ENCODE results near the gene TDRD3.
"Not testable (repeated sequence)": the region's sequence is repeated elsewhere in the genome, so short reads cannot be mapped to it uniquely, and the experiment has no call there.

Gene TDRD3

GRCh38 chr13:60396783-60397703, at the start of gene TDRD3:
TDRD3 (plus strand) TSS chr13:60397220; CDS start chr13:60397365, 145 bp downstream.
- DNase-seq: peak; percentile 97

- peak; percentile 86 for DNase-seq
Observed at GRCh38 chr13:60347690-60348089, 49.3 kb upstream of the TDRD3 start.

- peak; percentile 67 for DNase-seq
Observed at GRCh38 chr13:60348097-60348496, 48.9 kb upstream of the TDRD3 start.

GRCh38 chr13:60351326-60351725, 45.7 kb upstream of the TDRD3 start:
- DNase-seq: peak; percentile 94

- no peak for DNase-seq
Observed at GRCh38 chr13:60351855-60352615, 45.0 kb upstream of the TDRD3 start.

- no peak for DNase-seq
Observed at GRCh38 chr13:60352644-60353043, 44.4 kb upstream of the TDRD3 start.

GRCh38 chr13:60355056-60355455, 42.0 kb upstream of the TDRD3 start:
- peak; percentile 84 for DNase-seq

- DNase-seq: no peak
Observed at GRCh38 chr13:60356970-60357369, 40.0 kb upstream of the TDRD3 start.

- no peak for DNase-seq
Observed at GRCh38 chr13:60358453-60358852, 38.6 kb upstream of the TDRD3 start.

- DNase-seq: peak; percentile 72
Observed at GRCh38 chr13:60363288-60363687, 33.7 kb upstream of the TDRD3 start.

GRCh38 chr13:60369242-60369641, 27.8 kb upstream of the TDRD3 start:
- DNase-seq: peak; percentile 39

GRCh38 chr13:60370343-60370742, 26.7 kb upstream of the TDRD3 start:
- DNase-seq: no peak

- DNase-seq: peak; percentile 20
Observed at GRCh38 chr13:60372141-60372540, 24.9 kb upstream of the TDRD3 start.

- not testable (repeated sequence) for DNase-seq
Observed at GRCh38 chr13:60379282-60379681, 17.7 kb upstream of the TDRD3 start.

- DNase-seq: peak; percentile 85
Observed at GRCh38 chr13:60379837-60380565, 17.0 kb upstream of the TDRD3 start.

- no peak for DNase-seq
Observed at GRCh38 chr13:60384911-60385310, 12.1 kb upstream of the TDRD3 start.

- no peak for DNase-seq
Observed at GRCh38 chr13:60386250-60386649, 10.8 kb upstream of the TDRD3 start.

- no peak for DNase-seq
Observed at GRCh38 chr13:60392131-60392530, 4.9 kb upstream of the TDRD3 start.

GRCh38 chr13:60395971-60396782, 843 bp upstream of the TDRD3 start:
- peak; percentile 99 for DNase-seq

GRCh38 chr13:60397704-60398378, 821 bp downstream of the TDRD3 start:
- DNase-seq: peak; percentile 90

- DNase-seq: no peak
Observed at GRCh38 chr13:60398379-60398891, 1.4 kb downstream of the TDRD3 start.

Measured in NCI-H69 (cell line).